ENCODE measurements around the gene ZMYM2.

- TF ChIP-seq EZH2 (IDR thresholded peaks at IDR 0.05; ENCODE audit: borderline replicate concordance, low read depth, low read length, severe bottlenecking) (peak; percentile 65), CTCF (IDR thresholded peaks at IDR 0.05; ENCODE audit: extremely low read depth in 1 of 2, insufficient read depth in 1 of 2, low read depth in 1 of 2, low read length in 2 of 2) (no peak), POLR2AphosphoS5 (IDR thresholded peaks at IDR 0.05; ENCODE audit: insufficient read depth, low read depth, low read length) (no peak), POLR2A (IDR thresholded peaks at IDR 0.05; ENCODE audit: low read depth, low read length) (no peak), MAX (IDR thresholded peaks at IDR 0.05; ENCODE audit: insufficient read depth, insufficient read length) (no peak), FOS (IDR thresholded peaks at IDR 0.05; ENCODE audit: borderline replicate concordance, insufficient read depth, low read length) (no peak), MYC (IDR thresholded peaks at IDR 0.05; ENCODE audit: low read depth, low read length) (no peak), GATA2 (IDR thresholded peaks at IDR 0.05; ENCODE audit: insufficient read depth, insufficient read length, low read depth, low read length) (no peak), JUN (IDR thresholded peaks at IDR 0.05; ENCODE audit: borderline replicate concordance, insufficient read depth, insufficient read length, low read depth) (no peak)
These were observed 170.0 kb downstream of the ZMYM2 start for GRCh38 chr13:20128459-20128931.
